GM10266 (cell line): ENCODE results near the gene COL5A1.

Source experiments
- DNase-seq: peaks from one replicate; pipeline ENCODE4 v3.0.0; 2012; ENCODE audit errors: extremely low spot score
- CTCF ChIP-seq: IDR thresholded peaks from 2 replicates; pipeline ENCODE4 v1.5.1; 2012; ENCODE audit warnings: mild to moderate bottlenecking, low read depth; ENCODE audit not compliant: control insufficient read depth, insufficient read depth; ENCODE audit errors: missing control alignments

The COL5A1 gene

GRCh38 chr9:134602547-134603362 lies 38.8 kb upstream of the COL5A1 start:
- DNase-seq: no peak

GRCh38 chr9:134604834-134605233 lies 36.8 kb upstream of the COL5A1 start:
- DNase-seq: no peak
- no peak for TF ChIP-seq CTCF

More at GRCh38 chr9:134602547-134603362, 38.8 kb upstream of the COL5A1 start:
- no peak for TF ChIP-seq CTCF

- TF ChIP-seq CTCF: no peak
- no peak for DNase-seq
These were observed 36.1 kb upstream of the COL5A1 start for GRCh38 chr9:134605351-134605965.

DNA sequence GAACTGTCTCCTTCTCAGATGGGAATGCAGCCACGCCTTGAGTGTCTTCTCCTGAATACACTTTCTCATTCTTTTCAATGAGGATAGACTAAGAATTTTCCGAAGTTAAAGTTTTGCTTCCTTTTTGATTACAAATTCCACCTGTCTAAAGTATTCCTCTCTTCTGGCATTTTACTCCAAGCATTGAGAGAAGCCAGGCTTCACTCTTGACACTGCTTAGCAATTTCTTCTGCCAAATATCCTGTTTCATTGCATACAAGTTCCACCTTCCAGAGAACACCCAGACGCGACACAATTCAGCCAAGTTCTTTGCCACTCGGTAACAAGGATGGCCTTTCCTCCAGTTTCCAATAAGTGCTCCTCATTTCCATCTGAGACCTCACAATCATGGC lies 35.6 kb upstream of the COL5A1 start:
- no peak for TF ChIP-seq CTCF
- DNase-seq: no peak

- no peak for DNase-seq
- TF ChIP-seq CTCF: no peak
These were observed 34.5 kb upstream of the COL5A1 start for GRCh38 chr9:134606951-134607731.

GRCh38 chr9:134607971-134608370 lies 33.6 kb upstream of the COL5A1 start:
- DNase-seq: no peak
- no peak for TF ChIP-seq CTCF

DNA sequence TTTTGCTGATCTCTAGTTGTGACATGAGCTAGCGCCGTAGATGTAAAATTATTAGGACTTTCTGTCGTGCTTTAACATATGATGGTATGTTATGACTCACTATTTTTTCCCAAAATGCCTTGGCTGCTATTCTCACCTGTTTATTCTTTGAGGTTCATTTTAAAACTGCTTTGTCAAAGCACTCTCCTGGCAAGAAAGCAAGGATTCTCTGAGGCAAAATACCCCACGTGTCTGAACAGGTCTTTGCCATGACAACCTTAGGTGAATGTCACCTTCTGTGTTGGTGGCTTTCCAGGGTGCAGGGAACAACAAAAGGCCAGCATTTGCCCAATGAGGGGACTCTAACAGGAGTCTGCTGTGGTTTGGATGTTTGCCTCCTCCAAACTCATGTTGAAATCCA lies 30.6 kb upstream of the COL5A1 start:
- no peak for DNase-seq
- TF ChIP-seq CTCF: no peak
